Suprapubic skin (tissue), 4 donors: ENCODE measurements around the gene EFHD2. TPM values are rescaled to one million over a fixed set of nuclear protein-coding genes. Genes with fewer than 3 reads are reported as not detected.
"Not testable (repeated sequence)": the region's sequence is repeated elsewhere in the genome, so short reads cannot be mapped to it uniquely, and the experiment has no call there.

Experiments used
- DNase-seq, 2 donors: peaks; one replicate each; pipeline ENCODE4 v3.0.0-alpha.2; 2019; ENCODE audit warnings: low spot score in 2 of 2
- H3K27ac ChIP-seq: fragments of 200-600 bp; sonication (generic); one replicate; pipeline ENCODE4 v1.5.1; 2019
- H3K27me3 ChIP-seq: fragments of 200-600 bp; sonication (generic); one replicate; pipeline ENCODE4 v1.5.1; 2019
- H3K36me3 ChIP-seq: fragments of 200-600 bp; sonication (generic); one replicate; pipeline ENCODE4 v1.5.1; 2019
- H3K4me1 ChIP-seq: fragments of 200-600 bp; sonication (generic); one replicate; pipeline ENCODE4 v1.5.1; 2019
- H3K4me3 ChIP-seq: fragments of 200-600 bp; sonication (generic); one replicate; pipeline ENCODE4 v1.5.1; 2019; ENCODE audit warnings: mild to moderate bottlenecking
- H3K9me3 ChIP-seq: fragments of 200-600 bp; sonication (generic); one replicate; pipeline ENCODE4 v1.5.1; 2019
- EP300 ChIP-seq: sonication (generic); formaldehyde crosslinking; IDR thresholded peaks from one replicate; pipeline ENCODE4 v1.6.1; 2017; ENCODE audit warnings: antibody characterized with exemption
- POLR2A ChIP-seq, 2 donors: fragments of 450-650 bp; IDR thresholded peaks; one replicate each; pipeline ENCODE4 v1.6.1; 2017; ENCODE audit warnings: antibody characterized with exemption in 2 of 2, mild to moderate bottlenecking in 2 of 2, moderate library complexity in 2 of 2
- POLR2AphosphoS5 ChIP-seq, 3 donors: sonication (generic); formaldehyde crosslinking; IDR thresholded peaks; one replicate each; pipeline ENCODE4 v1.6.1; 2017; ENCODE audit warnings: antibody characterized with exemption in 3 of 3
- WGBS: methylation state at CpG from one replicate; pipeline ENCODE4 v1.1.5; 2018; 5-methylcytosine and 5-hydroxymethylcytosine counted together
- total RNA-seq, 4 donors: library from RNA; depleted of rRNA; stranded (reverse); fragments of >200 nt; gene quantifications; one replicate each; pipeline ENCODE4 v1.1.0, GENCODE V29; 2016
- TF ChIP-seq, protein P1 (sequence below), 2 donors: fragments of 200-600 bp in 1 of 2; fragments of 450-650 bp in 1 of 2; sonication (generic) in 1 of 2; IDR thresholded peaks; one replicate each; pipeline ENCODE4 v1.5.1; 2016 to 2019; ENCODE audit warnings: antibody characterized with exemption in 2 of 2, mild to moderate bottlenecking in 1 of 2, moderate library complexity in 1 of 2

EFHD2 gene
- total RNA-seq, 4 donors from 2014 or later, result 43.5 to 54.4 (median 49.9) TPM

GRCh38 chr1:15426492-15427279 is 17.0 kb downstream of the EFHD2 start:
- Histone ChIP-seq H3K9me3 (no peaks in the 10 kb centered on the region), H3K36me3 (peaks cover 43% of the 10 kb centered on the region), H3K4me1 (peaks cover 30% of the 10 kb centered on the region), H3K27me3 (no peaks in the 10 kb centered on the region), H3K4me3 (no peak overlapping the region), H3K27ac (no peak overlapping the region)
- no peak for DNase-seq
- TF ChIP-seq EP300 (no peak), POLR2A (IDR thresholded peaks at IDR 0.05) (no peak), POLR2AphosphoS5 (IDR thresholded peaks at IDR 0.05) (no peak)
- TF ChIP-seq, protein P1, sequence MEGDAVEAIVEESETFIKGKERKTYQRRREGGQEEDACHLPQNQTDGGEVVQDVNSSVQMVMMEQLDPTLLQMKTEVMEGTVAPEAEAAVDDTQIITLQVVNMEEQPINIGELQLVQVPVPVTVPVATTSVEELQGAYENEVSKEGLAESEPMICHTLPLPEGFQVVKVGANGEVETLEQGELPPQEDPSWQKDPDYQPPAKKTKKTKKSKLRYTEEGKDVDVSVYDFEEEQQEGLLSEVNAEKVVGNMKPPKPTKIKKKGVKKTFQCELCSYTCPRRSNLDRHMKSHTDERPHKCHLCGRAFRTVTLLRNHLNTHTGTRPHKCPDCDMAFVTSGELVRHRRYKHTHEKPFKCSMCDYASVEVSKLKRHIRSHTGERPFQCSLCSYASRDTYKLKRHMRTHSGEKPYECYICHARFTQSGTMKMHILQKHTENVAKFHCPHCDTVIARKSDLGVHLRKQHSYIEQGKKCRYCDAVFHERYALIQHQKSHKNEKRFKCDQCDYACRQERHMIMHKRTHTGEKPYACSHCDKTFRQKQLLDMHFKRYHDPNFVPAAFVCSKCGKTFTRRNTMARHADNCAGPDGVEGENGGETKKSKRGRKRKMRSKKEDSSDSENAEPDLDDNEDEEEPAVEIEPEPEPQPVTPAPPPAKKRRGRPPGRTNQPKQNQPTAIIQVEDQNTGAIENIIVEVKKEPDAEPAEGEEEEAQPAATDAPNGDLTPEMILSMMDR (IDR thresholded peaks at IDR 0.05), result no peak
- WGBS, result 88% methylated on average over 28 of the region's 30 CpGs

- peaks cover 30% of the 10 kb centered on the region for H3K4me1 ChIP-seq
- H3K9me3 ChIP-seq, result no peaks in the 10 kb centered on the region
- H3K27ac ChIP-seq, result no peak overlapping the region
- H3K4me3 ChIP-seq, result no peak overlapping the region
- 72% methylated on average over 6 of the region's 6 CpGs for WGBS
- no peak for DNase-seq
- peaks cover 43% of the 10 kb centered on the region for H3K36me3 ChIP-seq
- no peaks in the 10 kb centered on the region for H3K27me3 ChIP-seq
- TF ChIP-seq POLR2A (IDR thresholded peaks at IDR 0.05) (no peak), POLR2AphosphoS5 (IDR thresholded peaks at IDR 0.05) (no peak), EP300 (no peak)
- TF ChIP-seq, protein P1 (IDR thresholded peaks at IDR 0.05), result no peak
Observed at GRCh38 chr1:15427280-15427666, 17.6 kb downstream of the EFHD2 start.

GRCh38 chr1:15428252-15428651 is 18.6 kb downstream of the EFHD2 start:
- H3K4me1 ChIP-seq, result peaks cover 29% of the 10 kb centered on the region
- H3K27ac ChIP-seq, DNase-seq, H3K9me3 ChIP-seq, H3K4me3 ChIP-seq, H3K27me3 ChIP-seq: not testable (repeated sequence)
- 90% methylated on average over 11 of the region's 11 CpGs for WGBS
- H3K36me3 ChIP-seq, result peaks cover 43% of the 10 kb centered on the region

DNA sequence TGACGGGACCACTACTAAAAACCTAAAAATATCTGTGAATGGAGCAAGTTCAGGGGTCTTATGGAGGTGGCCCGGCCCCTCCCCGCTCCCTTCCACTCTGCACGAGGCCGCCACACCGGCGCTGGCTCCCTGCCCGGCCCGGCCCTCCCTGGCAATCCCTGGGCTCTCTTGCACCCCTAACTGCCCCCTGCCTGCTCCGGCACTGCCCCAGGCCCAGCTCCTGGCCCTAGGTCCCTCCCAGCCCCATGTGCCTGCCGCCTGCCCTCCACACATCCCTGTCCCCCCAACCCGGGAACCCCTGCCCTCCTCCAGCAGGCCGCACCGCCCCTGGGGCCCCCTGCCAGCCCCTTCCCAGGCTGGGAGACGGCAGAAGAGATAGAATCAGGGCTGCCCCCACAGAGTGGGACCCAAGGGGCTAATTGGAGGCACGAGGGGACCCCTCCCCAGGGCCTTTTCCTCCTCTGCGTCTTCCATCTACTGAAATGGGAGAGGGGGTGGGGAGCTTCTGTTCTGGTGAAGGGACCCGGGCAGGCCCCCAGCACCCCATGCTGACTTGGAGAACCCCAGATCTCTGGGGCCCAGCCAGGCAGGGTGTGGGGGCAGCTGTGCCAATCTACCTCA is 19.2 kb downstream of the EFHD2 start:
- no peak for DNase-seq
- Histone ChIP-seq H3K4me1 (peaks cover 22% of the 10 kb centered on the region), H3K4me3 (no peak overlapping the region), H3K36me3 (peaks cover 43% of the 10 kb centered on the region), H3K9me3 (no peaks in the 10 kb centered on the region), H3K27me3 (no peaks in the 10 kb centered on the region), H3K27ac (no peak overlapping the region)
- 90% methylated on average over 13 of the region's 18 CpGs for WGBS
- no peak for TF ChIP-seq POLR2A (IDR thresholded peaks at IDR 0.05)
- no peak for TF ChIP-seq EP300
- no peak for TF ChIP-seq POLR2AphosphoS5 (IDR thresholded peaks at IDR 0.05)
- TF ChIP-seq, protein P1 (IDR thresholded peaks at IDR 0.05), result no peak

GRCh38 chr1:15429701-15430149 is 20.0 kb downstream of the EFHD2 start:
- Histone ChIP-seq H3K27me3 (no peaks in the 10 kb centered on the region), H3K27ac (no peak overlapping the region), H3K4me1 (peaks cover 15% of the 10 kb centered on the region), H3K4me3 (no peak overlapping the region), H3K36me3 (peaks cover 43% of the 10 kb centered on the region), H3K9me3 (no peaks in the 10 kb centered on the region)
- 77% methylated on average over 18 of the region's 19 CpGs for WGBS
- DNase-seq, result no peak
- TF ChIP-seq, protein P1 (IDR thresholded peaks at IDR 0.05), result no peak
- TF ChIP-seq POLR2A (IDR thresholded peaks at IDR 0.05), result no peak
- TF ChIP-seq POLR2AphosphoS5 (IDR thresholded peaks at IDR 0.05), result no peak
- TF ChIP-seq EP300, result no peak
